CD4-positive, CD25-positive, alpha-beta regulatory T cell (primary cell): ENCODE data around the gene APP. TPM values are rescaled to one million over a fixed set of nuclear protein-coding genes. Genes with fewer than 3 reads are reported as not detected.

Experiments
- ATAC-seq, 2 donors: fragments of 150-1000 bp; cut with Tn5 transposase; one replicate each; pipeline ENCODE4 v1.10.0; 2021; ENCODE audit warnings: low read depth in 2 of 2, moderate number of reproducible peaks in 2 of 2, moderate library complexity in 1 of 2
- DNase-seq, 3 donors: peaks; one replicate each; pipeline versions ENCODE4 v3.0.0 to v3.0.0-alpha.2; 2012 to 2022; ENCODE audit warnings: mixed read lengths in 1 of 3
- H3K27ac ChIP-seq: one replicate; pipeline ENCODE4 v1.7.0; 2013; ENCODE audit warnings: mild to moderate bottlenecking, low read length; ENCODE audit not compliant: insufficient read depth, poor library complexity, severe bottlenecking
- H3K27me3 ChIP-seq: one replicate; pipeline ENCODE4 v1.7.0; 2013; ENCODE audit warnings: low read length; ENCODE audit not compliant: control insufficient read depth, insufficient read depth
- H3K36me3 ChIP-seq: one replicate; pipeline ENCODE4 v1.7.0; 2013; ENCODE audit warnings: mild to moderate bottlenecking, low read length, moderate library complexity; ENCODE audit not compliant: control insufficient read depth, insufficient read depth
- H3K4me1 ChIP-seq: 2 replicates; pipeline ENCODE4 v1.7.0; 2013; ENCODE audit warnings: mild to moderate bottlenecking, low read length; ENCODE audit not compliant: insufficient read depth, control insufficient read depth, poor library complexity, severe bottlenecking
- H3K4me3 ChIP-seq: one replicate; pipeline ENCODE4 v1.7.0; 2013; ENCODE audit warnings: low read depth, mild to moderate bottlenecking, low read length, moderate library complexity
- H3K9me3 ChIP-seq, 2 experiments: 1 replicate in 1 of 2; 2 replicates in 1 of 2; pipeline ENCODE4 v1.7.0; 2013; ENCODE audit warnings: low read length in 2 of 2, mild to moderate bottlenecking in 1 of 2, moderate library complexity in 1 of 2; ENCODE audit not compliant: control insufficient read depth in 2 of 2
- H3K27ac Mint-ChIP-seq, 3 donors: one replicate each; pipeline ENCODE4 v1.8.0; 2020 to 2022; ENCODE audit warnings: mild to moderate bottlenecking in 3 of 3, mixed read lengths in 3 of 3, moderate library complexity in 2 of 3
- H3K27me3 Mint-ChIP-seq: one replicate; pipeline ENCODE4 v1.8.0; 2022; ENCODE audit warnings: mild to moderate bottlenecking, mixed read lengths
- H3K36me3 Mint-ChIP-seq: one replicate; pipeline ENCODE4 v1.8.0; 2020; ENCODE audit warnings: mixed read lengths
- H3K4me1 Mint-ChIP-seq, 4 donors: one replicate each; pipeline ENCODE4 v1.8.0; 2020 to 2022; ENCODE audit warnings: mixed read lengths in 4 of 4, mild to moderate bottlenecking in 1 of 4
- H3K4me3 Mint-ChIP-seq, 4 donors: one replicate each; pipeline ENCODE4 v1.8.0; 2020 to 2022; ENCODE audit warnings: mild to moderate bottlenecking in 4 of 4, mixed read lengths in 4 of 4, moderate library complexity in 3 of 4
- H3K9me3 Mint-ChIP-seq, 7 donors: one replicate each; pipeline ENCODE4 v1.8.0; 2020 to 2022; ENCODE audit warnings: mixed read lengths in 7 of 7, mild to moderate bottlenecking in 3 of 7, moderate library complexity in 2 of 7
- polyA plus RNA-seq, 4 donors: library from polyadenylated mRNA; unstranded; fragments of 300-500 nt; fragmentation: Illumina TruSeq; gene quantifications; one replicate each; pipeline ENCODE4 v1.2.3, GENCODE V29; 2021
- total RNA-seq: library from RNA; stranded (reverse); gene quantifications from one replicate; pipeline ENCODE4 v1.2.3, GENCODE V29; 2022

The APP gene
- total and polyA plus RNA-seq, 5 donors from 2014 or later = 3.9 to 29.5 (median 7.5) TPM

DNA sequence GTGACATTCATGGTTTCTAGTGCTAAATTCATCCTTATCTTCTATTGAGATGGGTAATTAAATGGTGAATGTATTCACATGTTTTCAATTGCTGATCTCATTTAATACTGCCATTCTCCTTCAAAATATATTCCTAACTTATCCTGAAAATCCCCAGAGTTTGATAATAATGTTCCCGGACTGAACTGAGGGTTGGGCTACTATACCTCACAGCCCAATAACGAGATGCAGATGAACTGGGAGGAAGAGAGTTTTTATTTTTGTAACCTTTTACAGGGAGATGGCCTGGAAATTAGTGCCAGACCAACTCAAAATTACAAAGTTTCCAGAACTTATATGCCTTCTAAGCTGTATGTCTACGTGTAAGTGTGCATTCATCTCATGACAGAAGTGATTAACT, 210.8 kb downstream of the APP start:
- no peak overlapping the region for H3K27ac ChIP-seq
- Mint-ChIP-seq H3K9me3 (no peaks in the 10 kb centered on the region), H3K36me3 (peaks cover 3% of the 10 kb centered on the region), H3K27ac (no peak overlapping the region), H3K27me3 (no peaks in the 10 kb centered on the region), H3K4me3 (no peak overlapping the region), H3K4me1 (no peaks in the 10 kb centered on the region)
- no peaks in the 10 kb centered on the region for H3K36me3 ChIP-seq
- ATAC-seq = no peak
- H3K27me3 ChIP-seq = no peaks in the 10 kb centered on the region
- no peaks in the 10 kb centered on the region for H3K9me3 ChIP-seq
- no peak overlapping the region for H3K4me3 ChIP-seq
- no peak for DNase-seq
- no peaks in the 10 kb centered on the region for H3K4me1 ChIP-seq

DNA sequence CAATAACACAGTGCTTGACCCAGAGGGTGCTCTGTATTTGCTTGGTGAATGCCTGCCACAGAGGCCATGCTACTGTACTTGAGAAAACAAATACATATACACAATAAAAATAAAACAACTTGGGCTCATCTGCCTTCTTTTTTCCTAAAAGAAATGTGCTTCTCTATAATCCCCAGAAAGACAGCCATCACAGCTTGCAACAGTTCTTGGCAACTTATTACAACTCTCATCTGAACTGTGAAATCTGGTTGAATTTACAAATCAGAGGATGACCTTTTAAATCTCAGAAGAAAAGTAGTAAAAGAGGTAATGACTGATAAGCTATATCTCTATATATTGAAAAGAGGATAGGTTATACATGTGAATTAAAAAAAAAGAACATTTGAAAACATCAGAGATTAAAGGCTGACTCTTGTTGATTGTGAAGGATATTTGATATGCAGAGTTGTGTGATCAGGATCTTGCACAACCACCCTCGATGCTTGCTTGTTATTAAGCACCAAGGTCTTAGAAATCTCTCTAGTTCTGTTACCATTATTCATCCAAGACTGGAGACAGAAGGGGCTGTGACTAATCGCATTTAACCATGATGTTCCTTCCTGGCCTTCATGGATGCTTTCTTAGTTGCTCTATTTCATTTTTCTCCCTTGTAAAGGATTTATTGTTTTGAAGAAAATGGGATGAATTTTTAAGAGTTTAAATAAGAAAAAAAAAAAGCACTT, 213.4 kb downstream of the APP start:
- Mint-ChIP-seq H3K27me3 (no peaks in the 10 kb centered on the region), H3K4me3 (no peak overlapping the region), H3K4me1 (no peaks in the 10 kb centered on the region), H3K9me3 (no peaks in the 10 kb centered on the region), H3K27ac (no peak overlapping the region), H3K36me3 (peaks cover 14% of the 10 kb centered on the region)
- no peak overlapping the region for H3K27ac ChIP-seq
- no peaks in the 10 kb centered on the region for H3K9me3 ChIP-seq
- no peak overlapping the region for H3K4me3 ChIP-seq
- no peak for DNase-seq
- H3K27me3 ChIP-seq = no peaks in the 10 kb centered on the region
- H3K4me1 ChIP-seq = no peaks in the 10 kb centered on the region
- H3K36me3 ChIP-seq = no peaks in the 10 kb centered on the region
- ATAC-seq = no peak

DNA sequence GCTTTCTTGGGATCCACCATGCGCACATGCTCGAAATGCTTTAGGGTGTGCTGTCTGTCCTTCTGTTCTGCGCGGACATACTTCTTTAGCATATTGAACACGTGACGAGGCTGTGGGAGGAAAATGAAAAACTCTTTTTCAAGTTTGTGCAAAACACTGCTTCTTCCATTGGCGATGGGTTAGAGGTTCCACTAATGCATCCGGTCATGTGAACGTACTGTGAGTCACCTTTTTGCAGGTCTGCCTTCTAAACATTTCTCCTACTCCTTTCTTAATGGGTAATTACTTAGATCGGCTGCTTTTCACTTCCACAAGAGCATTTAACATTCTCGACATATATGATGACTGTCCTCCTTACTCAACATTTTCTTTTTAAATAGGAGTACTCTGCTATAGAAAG, 214.9 kb downstream of the APP start:
- Histone ChIP-seq H3K27me3 (no peaks in the 10 kb centered on the region), H3K9me3 (no peaks in the 10 kb centered on the region), H3K4me3 (no peak overlapping the region), H3K27ac (no peak overlapping the region), H3K4me1 (no peaks in the 10 kb centered on the region), H3K36me3 (no peaks in the 10 kb centered on the region)
- Mint-ChIP-seq H3K27ac (no peak overlapping the region), H3K36me3 (peaks cover 20% of the 10 kb centered on the region), H3K4me3 (no peak overlapping the region), H3K9me3 (no peaks in the 10 kb centered on the region), H3K4me1 (no peaks in the 10 kb centered on the region), H3K27me3 (no peaks in the 10 kb centered on the region)
- ATAC-seq (no peak), DNase-seq (no peak)

DNA sequence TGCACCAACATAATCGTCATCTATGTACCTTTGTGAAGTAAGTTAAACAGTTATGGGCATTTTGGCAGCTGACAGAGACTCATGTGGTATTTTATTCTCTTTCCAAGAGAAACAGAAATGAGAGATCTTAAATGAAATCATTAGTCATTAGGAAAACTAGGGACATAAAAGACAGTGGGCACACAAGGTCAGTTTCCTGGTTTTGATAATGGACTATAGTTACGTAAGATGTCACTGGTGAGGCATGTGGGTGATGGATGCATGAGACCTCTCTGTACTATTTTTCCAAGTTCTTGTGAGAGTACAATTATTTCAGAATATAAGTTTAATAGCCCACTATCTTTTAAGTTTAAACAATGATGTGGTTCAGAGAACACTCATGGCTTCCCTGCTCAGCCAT, 216.9 kb downstream of the APP start:
- no peak for ATAC-seq
- Histone ChIP-seq H3K36me3 (no peaks in the 10 kb centered on the region), H3K27me3 (no peaks in the 10 kb centered on the region), H3K4me3 (no peak overlapping the region), H3K27ac (no peak overlapping the region), H3K9me3 (no peaks in the 10 kb centered on the region), H3K4me1 (no peaks in the 10 kb centered on the region)
- Mint-ChIP-seq H3K36me3 (peaks cover 22% of the 10 kb centered on the region), H3K27me3 (no peaks in the 10 kb centered on the region), H3K4me1 (no peaks in the 10 kb centered on the region), H3K9me3 (no peaks in the 10 kb centered on the region), H3K4me3 (no peak overlapping the region), H3K27ac (no peak overlapping the region)
- no peak for DNase-seq

DNA sequence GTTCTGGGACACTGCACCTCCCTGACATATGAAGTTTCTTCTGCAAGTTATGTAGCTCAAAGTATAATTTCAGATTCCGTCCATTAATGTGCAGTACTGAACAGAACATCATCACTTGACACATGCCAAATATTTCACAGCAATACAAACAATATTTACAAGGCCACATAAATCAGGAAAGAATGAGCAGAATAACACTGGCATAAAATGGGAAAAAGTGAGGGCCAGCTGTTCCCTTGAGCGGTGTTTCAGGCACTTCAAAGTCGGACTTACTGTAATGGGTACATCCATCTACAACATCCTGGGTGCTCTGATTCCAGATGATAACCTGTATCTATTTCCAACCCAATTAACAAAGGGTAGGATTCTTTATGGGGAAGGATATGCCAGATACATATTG, 217.4 kb downstream of the APP start:
- Histone ChIP-seq H3K27ac (no peak overlapping the region), H3K4me1 (no peaks in the 10 kb centered on the region), H3K27me3 (no peaks in the 10 kb centered on the region), H3K9me3 (no peaks in the 10 kb centered on the region), H3K4me3 (no peak overlapping the region), H3K36me3 (no peaks in the 10 kb centered on the region)
- Mint-ChIP-seq H3K4me1 (no peaks in the 10 kb centered on the region), H3K4me3 (no peak overlapping the region), H3K36me3 (peaks cover 22% of the 10 kb centered on the region), H3K27ac (no peak overlapping the region), H3K9me3 (no peaks in the 10 kb centered on the region), H3K27me3 (no peaks in the 10 kb centered on the region)
- DNase-seq (no peak), ATAC-seq (no peak)

DNA sequence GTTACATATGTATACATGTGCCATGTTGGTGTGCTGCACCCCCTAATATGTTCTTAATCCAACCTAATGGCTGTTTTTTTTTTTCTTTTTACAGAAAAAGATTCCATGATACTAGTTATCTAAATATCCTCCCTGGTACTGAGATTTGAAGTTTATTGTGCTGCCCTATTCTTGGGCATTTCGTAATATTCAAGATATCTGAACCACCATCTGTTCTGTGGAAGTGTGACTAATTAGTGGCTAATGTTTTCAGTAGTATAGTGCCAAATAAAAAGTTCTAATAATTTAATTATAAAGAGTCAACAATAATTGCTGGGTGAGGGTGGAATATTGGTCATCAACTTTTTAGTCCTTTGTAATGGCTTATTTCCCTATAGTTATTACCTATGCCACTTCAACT, 218.3 kb downstream of the APP start:
- no peaks in the 10 kb centered on the region for H3K36me3 ChIP-seq
- H3K4me1 Mint-ChIP-seq = no peaks in the 10 kb centered on the region
- ATAC-seq (no peak), DNase-seq (no peak)
- H3K4me3 Mint-ChIP-seq = no peak overlapping the region
- no peaks in the 10 kb centered on the region for H3K27me3 ChIP-seq
- H3K27ac ChIP-seq = no peak overlapping the region
- no peak overlapping the region for H3K27ac Mint-ChIP-seq
- no peak overlapping the region for H3K4me3 ChIP-seq
- no peaks in the 10 kb centered on the region for H3K27me3 Mint-ChIP-seq
- H3K4me1 ChIP-seq = no peaks in the 10 kb centered on the region
- H3K36me3 Mint-ChIP-seq = peaks cover 22% of the 10 kb centered on the region
- no peaks in the 10 kb centered on the region for H3K9me3 Mint-ChIP-seq
- H3K9me3 ChIP-seq = no peaks in the 10 kb centered on the region

DNA sequence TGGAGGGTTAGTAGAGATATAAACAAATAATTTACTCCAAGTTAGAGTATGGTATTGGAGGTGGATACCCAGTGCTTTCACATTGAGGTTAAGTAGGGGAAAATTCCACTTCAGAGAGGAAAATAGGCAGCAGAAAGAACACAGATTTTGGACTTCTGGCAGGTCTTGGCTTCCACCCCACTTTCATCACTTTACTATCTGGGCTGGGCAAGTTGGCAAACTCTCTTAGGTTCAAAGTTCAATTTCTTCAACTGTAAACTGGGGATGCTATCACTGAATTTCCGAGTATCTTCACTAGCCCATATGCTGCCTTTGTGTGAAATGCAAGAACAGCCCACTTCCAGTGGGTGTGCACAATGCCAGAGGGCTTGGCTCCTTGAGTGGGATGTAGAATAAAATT, 220.9 kb downstream of the APP start:
- ATAC-seq (no peak), DNase-seq (no peak)
- H3K36me3 Mint-ChIP-seq = peaks cover 19% of the 10 kb centered on the region
- H3K4me1 ChIP-seq = no peaks in the 10 kb centered on the region
- H3K9me3 ChIP-seq = no peaks in the 10 kb centered on the region
- H3K27ac ChIP-seq = no peak overlapping the region
- no peaks in the 10 kb centered on the region for H3K4me1 Mint-ChIP-seq
- no peak overlapping the region for H3K27ac Mint-ChIP-seq
- no peaks in the 10 kb centered on the region for H3K9me3 Mint-ChIP-seq
- H3K36me3 ChIP-seq = no peaks in the 10 kb centered on the region
- no peak overlapping the region for H3K4me3 ChIP-seq
- no peak overlapping the region for H3K4me3 Mint-ChIP-seq
- H3K27me3 Mint-ChIP-seq = no peaks in the 10 kb centered on the region
- no peaks in the 10 kb centered on the region for H3K27me3 ChIP-seq

DNA sequence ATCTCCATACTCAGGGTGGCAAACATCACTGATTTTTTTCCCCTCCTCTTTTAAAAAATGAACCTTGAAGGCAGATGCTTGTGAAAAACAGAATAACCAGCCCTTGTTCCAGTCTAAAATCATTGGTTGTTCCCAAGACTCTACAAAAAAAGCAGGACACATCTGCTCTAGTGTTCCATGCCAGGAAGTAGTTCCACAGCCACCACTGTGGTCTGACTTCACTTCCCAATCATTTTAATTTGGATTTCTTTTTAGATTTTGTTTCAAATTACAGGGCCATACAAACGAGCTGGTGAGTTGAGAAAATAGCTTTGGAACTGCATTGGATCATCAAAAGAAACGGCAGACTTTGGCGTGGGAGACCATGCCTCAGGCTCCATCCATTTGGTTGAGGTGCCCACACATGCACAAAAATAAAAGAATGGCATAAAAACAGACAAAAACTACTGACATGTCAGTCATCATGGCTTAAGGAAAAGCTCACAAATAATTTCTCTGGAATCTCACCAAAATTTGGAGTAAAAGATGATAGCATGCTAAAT, 225.8 kb downstream of the APP start:
- no peaks in the 10 kb centered on the region for H3K27me3 ChIP-seq
- H3K27ac ChIP-seq = no peak overlapping the region
- H3K4me1 ChIP-seq = no peaks in the 10 kb centered on the region
- ATAC-seq (no peak), DNase-seq (no peak)
- Mint-ChIP-seq H3K4me3 (no peak overlapping the region), H3K36me3 (no peaks in the 10 kb centered on the region), H3K4me1 (no peaks in the 10 kb centered on the region), H3K27me3 (no peaks in the 10 kb centered on the region), H3K27ac (no peak overlapping the region), H3K9me3 (no peaks in the 10 kb centered on the region)
- H3K4me3 ChIP-seq = no peak overlapping the region
- H3K9me3 ChIP-seq = no peaks in the 10 kb centered on the region
- no peaks in the 10 kb centered on the region for H3K36me3 ChIP-seq
